Heart left ventricle (tissue), 16 donors: Measurements from ENCODE around the gene TMBIM6. TPM values are rescaled to one million over a fixed set of nuclear protein-coding genes. Genes with fewer than 3 reads are reported as not detected.

Experiments used
- ATAC-seq, 4 donors: fragments of 200-7000 bp; cut with Tn5 transposase; one replicate each; pipeline ENCODE4 v1.9.1; 2020 to 2022; ENCODE audit warnings: moderate library complexity in 4 of 4, mild to moderate bottlenecking in 3 of 4, moderate number of reproducible peaks in 1 of 4
- DNase-seq, 5 donors: peaks; one replicate each; pipeline ENCODE4 v3.0.0-alpha.2; 2020
- H3K27ac ChIP-seq, 12 donors: fragments of 200-600 bp; sonication (generic) in 4 of 12; one replicate each; pipeline versions ENCODE4 v1.5.0 to v1.8.0; 2016 to 2022; ENCODE audit warnings: mild to moderate bottlenecking in 2 of 12
- H3K27me3 ChIP-seq, 9 donors: fragments of 200-600 bp; sonication (generic) in 2 of 9; one replicate each; pipeline versions ENCODE4 v1.5.1 to v1.8.0; 2016 to 2022; ENCODE audit warnings: mild to moderate bottlenecking in 3 of 9
- H3K36me3 ChIP-seq, 9 donors: fragments of 200-600 bp; sonication (generic) in 2 of 9; one replicate each; pipeline versions ENCODE4 v1.5.0 to v1.8.0; 2018 to 2022; ENCODE audit warnings: mild to moderate bottlenecking in 2 of 9
- H3K4me1 ChIP-seq, 12 donors: fragments of 200-600 bp; sonication (generic) in 4 of 12; one replicate each; pipeline versions ENCODE4 v1.5.0 to v1.8.0; 2016 to 2022; ENCODE audit warnings: mild to moderate bottlenecking in 3 of 12
- H3K4me3 ChIP-seq, 12 donors: fragments of 200-600 bp; sonication (generic) in 4 of 12; one replicate each; pipeline versions ENCODE4 v1.5.0 to v1.8.0; 2017 to 2022; ENCODE audit warnings: mild to moderate bottlenecking in 9 of 12, moderate library complexity in 4 of 12
- H3K9me3 ChIP-seq, 12 donors: fragments of 200-600 bp; sonication (generic) in 4 of 12; one replicate each; pipeline versions ENCODE4 v1.5.0 to v1.8.0; 2016 to 2022; ENCODE audit warnings: mild to moderate bottlenecking in 1 of 12
- POLR2A ChIP-seq, 2 donors: fragments of 450-650 bp; IDR thresholded peaks; one replicate each; pipeline ENCODE4 v1.6.1; 2017; ENCODE audit warnings: antibody characterized with exemption in 2 of 2, mild to moderate bottlenecking in 2 of 2, moderate library complexity in 2 of 2
- WGBS, 4 donors: extraction: QIAGEN DNeasy Blood & Tissue Kit in 2 of 4; methylation state at CpG; one replicate each; pipeline versions ENCODE4 v1.1.5 to v1.1.7; 2013 to 2018; 5-methylcytosine and 5-hydroxymethylcytosine counted together
- intact Hi-C, 10 donors: fragments of 100-400 bp; cut with DNase I; formaldehyde crosslinking; loops; one replicate each; pipeline versions ENCODE4 v1.11.1 to v1.14.2; 2022
- polyA plus RNA-seq, 2 donors: library from polyadenylated mRNA; stranded (reverse); fragments of 200-250 nt; gene quantifications; one replicate each; pipeline ENCODE4 v1.2.3, GENCODE V29; 2013
- total RNA-seq, 9 donors: library from RNA; depleted of rRNA in 2 of 9; stranded (reverse); fragments of >200 nt in 2 of 9; fragmentation: NEBNext Ultra II Directional in 3 of 9; extraction: Animal tissue kit (Norgen Biotek cat#: 25700) in 3 of 9; gene quantifications; one replicate each; pipeline versions ENCODE4 v1.1.0 to v1.2.4, GENCODE V29; 2016 to 2023
- TF ChIP-seq, protein P1 (sequence below), 12 donors: fragments of 200-600 bp; sonication (generic) in 4 of 12; IDR thresholded peaks; one replicate each; pipeline versions ENCODE4 v1.5.0 to v1.8.0; 2018 to 2022; ENCODE audit warnings: antibody characterized with exemption in 12 of 12, mild to moderate bottlenecking in 5 of 12
- donor health status: ischemic (EF 13 %, LVEDD 7.1; RV severe dilation, severe dysfunction).
- donor health status: healthy with polysubstance abuse.
- donor health status: DM: no; HTN: yes; CAD: no.
- donor health status: DM: no; HTN: no; CAD: no.
- donor health status: ischemic (EF 25% LVEDD 6.9; RV normal size, moderate dysfunction).
- donor health status: ischemic (EF 25% LVEDD 5.7; RV mildly dilated, moderate dysfunction).
- donor health status: healthy.
- donor health status: DM: yes; HTN: yes; CAD: no.
- donor health status: ischemic (EF 35%, LVEDD 5.7; RV mildly dilated, moderate dysfunction).
- donor health status: nonischemic (EF 11% LVEDD 7.7; RV severe dilation, severe dysfunction).
- donor health status: DM: yes; HTN: yes; CAD: no.
- donor health status: PGD.
- donor health status: ischemic (EF 29% LVEDD 5.4; RV normal size, mild dysfunction).
- donor health status: nonischemic (EF 23%, LVEDD 6.1; RV moderate dilation, normal function).

Gene TMBIM6
- total and polyA plus RNA-seq, 11 donors = 105 to 376 (median 252) TPM

DNA sequence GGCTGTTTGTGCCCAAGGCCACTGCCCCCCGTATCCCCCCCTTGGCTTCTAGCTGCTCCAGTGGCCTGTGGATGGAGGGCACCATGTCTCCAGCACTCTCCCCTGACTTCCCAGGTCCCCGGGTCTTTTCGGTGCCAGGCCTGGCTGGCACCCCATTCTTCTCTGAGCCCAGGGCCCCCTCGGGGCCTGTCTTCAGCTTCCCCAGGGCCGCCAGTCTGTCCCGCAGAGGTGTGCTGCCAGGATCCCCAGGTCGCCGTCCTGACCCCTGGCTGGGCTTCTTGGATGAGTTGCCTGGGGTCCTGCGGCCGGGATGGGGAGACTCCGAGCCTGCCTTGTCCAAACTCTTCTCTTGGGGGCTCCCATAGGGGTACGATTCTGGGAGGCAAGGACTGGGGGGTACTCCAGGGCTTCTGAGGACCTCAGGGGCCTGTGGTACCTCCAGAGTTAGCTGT, 54.3 kb downstream of the TMBIM6 start:
- H3K4me3 ChIP-seq = no peak overlapping the region
- H3K27me3 ChIP-seq = no peaks in the 10 kb centered on the region
- peaks cover 0 to 93% (median 79%) of the 10 kb centered on the region in 9 donors for H3K36me3 ChIP-seq
- H3K27ac ChIP-seq = no peak overlapping the region
- H3K9me3 ChIP-seq = no peaks in the 10 kb centered on the region
- ATAC-seq (no peak), DNase-seq (no peak)
- peaks cover 0 to 9% (median 5%) of the 10 kb centered on the region in 12 donors for H3K4me1 ChIP-seq
- intact Hi-C loops = loop anchor here in 1 of 10 donors (10.0 kb wide), 1 partner anchor 159 kb away; the partner anchor contains the start of gene AQP2
- WGBS, 4 donors = 90 to 97% (median 91%) methylated on average over 3 to 12 of the region's 12 CpGs
- TF ChIP-seq, protein P1, sequence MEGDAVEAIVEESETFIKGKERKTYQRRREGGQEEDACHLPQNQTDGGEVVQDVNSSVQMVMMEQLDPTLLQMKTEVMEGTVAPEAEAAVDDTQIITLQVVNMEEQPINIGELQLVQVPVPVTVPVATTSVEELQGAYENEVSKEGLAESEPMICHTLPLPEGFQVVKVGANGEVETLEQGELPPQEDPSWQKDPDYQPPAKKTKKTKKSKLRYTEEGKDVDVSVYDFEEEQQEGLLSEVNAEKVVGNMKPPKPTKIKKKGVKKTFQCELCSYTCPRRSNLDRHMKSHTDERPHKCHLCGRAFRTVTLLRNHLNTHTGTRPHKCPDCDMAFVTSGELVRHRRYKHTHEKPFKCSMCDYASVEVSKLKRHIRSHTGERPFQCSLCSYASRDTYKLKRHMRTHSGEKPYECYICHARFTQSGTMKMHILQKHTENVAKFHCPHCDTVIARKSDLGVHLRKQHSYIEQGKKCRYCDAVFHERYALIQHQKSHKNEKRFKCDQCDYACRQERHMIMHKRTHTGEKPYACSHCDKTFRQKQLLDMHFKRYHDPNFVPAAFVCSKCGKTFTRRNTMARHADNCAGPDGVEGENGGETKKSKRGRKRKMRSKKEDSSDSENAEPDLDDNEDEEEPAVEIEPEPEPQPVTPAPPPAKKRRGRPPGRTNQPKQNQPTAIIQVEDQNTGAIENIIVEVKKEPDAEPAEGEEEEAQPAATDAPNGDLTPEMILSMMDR (IDR thresholded peaks at IDR 0.05) = no peak
- TF ChIP-seq POLR2A (IDR thresholded peaks at IDR 0.05) = no peak

DNA sequence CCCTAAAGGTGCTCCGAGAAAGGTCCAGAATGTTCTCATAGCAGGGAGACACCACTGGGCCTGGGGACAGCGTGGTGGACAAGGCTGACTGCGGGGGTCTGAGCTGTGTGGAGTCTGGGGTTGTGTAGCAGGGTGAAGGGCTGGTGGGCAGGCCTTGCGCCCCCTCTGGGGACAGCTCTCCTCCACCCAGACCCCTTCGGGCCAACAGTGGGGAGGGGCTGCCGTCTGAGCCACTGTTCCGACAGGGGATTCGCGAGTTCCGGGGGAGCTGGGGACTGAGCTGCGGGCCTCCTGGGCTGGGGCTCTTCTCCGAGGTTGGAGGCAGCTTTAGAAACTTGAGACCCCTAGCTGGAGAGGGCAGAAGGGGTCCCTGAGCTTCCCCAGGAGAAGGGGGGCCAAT, 54.8 kb downstream of the TMBIM6 start:
- H3K36me3 ChIP-seq = peaks cover 0 to 93% (median 78%) of the 10 kb centered on the region in 9 donors
- intact Hi-C loops = loop anchor here in 1 of 10 donors (10.0 kb wide), 1 partner anchor 159 kb away; the partner anchor contains the start of gene AQP2
- ATAC-seq = no peak
- no peak for DNase-seq
- TF ChIP-seq POLR2A (IDR thresholded peaks at IDR 0.05) = no peak
- TF ChIP-seq, protein P1 (IDR thresholded peaks at IDR 0.05) = no peak
- no peak overlapping the region for H3K27ac ChIP-seq
- H3K27me3 ChIP-seq = no peaks in the 10 kb centered on the region
- WGBS, 4 donors = 91 to 95% (median 93%) methylated on average over 8 to 12 of the region's 12 CpGs
- no peaks in the 10 kb centered on the region for H3K9me3 ChIP-seq
- H3K4me3 ChIP-seq = no peak overlapping the region
- peaks cover 0 to 14% (median 9%) of the 10 kb centered on the region in 12 donors for H3K4me1 ChIP-seq

DNA sequence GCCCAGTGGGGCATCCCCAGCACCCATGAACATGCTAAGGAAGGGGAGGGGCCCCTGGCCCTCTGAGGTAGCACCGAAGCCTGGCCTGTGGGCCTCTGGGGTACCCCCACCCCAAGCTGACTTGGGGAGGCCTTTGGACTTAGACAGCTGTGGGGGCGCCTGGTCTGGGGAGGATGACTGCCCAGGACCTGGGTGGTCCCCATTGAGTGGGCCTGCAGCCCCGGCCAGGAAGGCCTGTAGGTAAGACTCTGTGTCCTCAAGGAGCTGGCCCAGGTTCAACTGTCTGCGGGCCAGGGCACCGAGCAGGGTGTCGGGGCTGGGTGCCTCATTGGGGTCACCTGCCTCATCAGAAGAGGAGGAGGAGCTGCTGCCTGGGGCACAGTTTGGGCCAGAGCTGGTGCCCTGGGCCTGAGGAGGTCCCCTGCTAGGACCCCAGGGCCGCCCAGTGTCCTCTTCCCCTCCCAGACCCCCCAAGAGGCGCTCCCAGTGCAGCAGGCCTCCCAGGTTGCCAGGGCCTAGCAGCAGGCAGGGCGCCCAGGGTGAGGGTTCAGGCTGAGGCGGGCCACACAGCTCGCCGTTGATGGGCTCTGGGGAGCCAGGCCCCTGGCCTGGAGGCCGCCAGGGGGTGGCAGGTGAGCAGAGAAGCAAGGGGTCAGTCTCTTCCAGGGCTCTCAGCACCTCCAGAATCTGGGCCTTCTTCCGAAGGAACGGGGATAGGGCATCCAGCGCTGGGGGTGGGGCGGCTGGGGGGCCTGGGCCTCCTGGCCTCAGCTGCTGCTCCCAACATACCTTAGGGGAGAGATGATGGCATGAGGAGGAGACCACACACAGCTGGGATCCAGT, 55.5 kb downstream of the TMBIM6 start:
- H3K27ac ChIP-seq = no peak overlapping the region
- peaks cover 0 to 93% (median 78%) of the 10 kb centered on the region in 9 donors for H3K36me3 ChIP-seq
- TF ChIP-seq, protein P1 (IDR thresholded peaks at IDR 0.05) = no peak
- no peak for TF ChIP-seq POLR2A (IDR thresholded peaks at IDR 0.05)
- H3K9me3 ChIP-seq = no peaks in the 10 kb centered on the region
- no peak for ATAC-seq
- intact Hi-C loops = loop anchor here in 1 of 10 donors (10.0 kb wide), 1 partner anchor 158 kb away; the partner anchor contains the start of gene AQP2
- H3K4me3 ChIP-seq = no peak overlapping the region
- 85 to 96% (median 88%) methylated on average over 7 to 17 of the region's 17 CpGs for WGBS, 4 donors
- DNase-seq = no peak
- peaks cover 0 to 21% (median 13%) of the 10 kb centered on the region in 12 donors for H3K4me1 ChIP-seq
- no peaks in the 10 kb centered on the region for H3K27me3 ChIP-seq

DNA sequence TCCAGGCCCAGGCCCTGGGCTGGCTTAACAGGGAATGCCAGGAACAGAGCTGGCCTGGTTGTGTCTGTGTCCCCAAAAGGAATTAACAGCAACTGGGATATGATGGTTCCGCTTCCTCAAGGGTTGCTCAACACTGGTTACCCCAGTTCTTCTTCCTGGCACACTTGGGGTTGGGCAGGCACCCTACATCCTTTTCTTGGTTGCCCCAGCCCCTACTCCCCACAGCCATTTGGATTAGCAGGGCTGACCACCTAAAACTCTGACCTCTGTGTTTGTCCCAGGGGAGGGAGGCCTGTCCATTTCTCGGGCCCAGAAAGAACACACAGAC, 56.1 kb downstream of the TMBIM6 start:
- H3K4me3 ChIP-seq = no peak overlapping the region
- peaks cover 0 to 22% (median 13%) of the 10 kb centered on the region in 12 donors for H3K4me1 ChIP-seq
- ATAC-seq (no peak), DNase-seq (no peak)
- H3K9me3 ChIP-seq = no peaks in the 10 kb centered on the region
- intact Hi-C loops = loop anchor here in 1 of 10 donors (10.0 kb wide), 1 partner anchor 157 kb away; the partner anchor contains the start of gene AQP2
- H3K36me3 ChIP-seq = peaks cover 0 to 93% (median 78%) of the 10 kb centered on the region in 9 donors
- no peak for TF ChIP-seq POLR2A (IDR thresholded peaks at IDR 0.05)
- TF ChIP-seq, protein P1 (IDR thresholded peaks at IDR 0.05) = no peak
- WGBS, 4 donors = 73 to 83% (median 75%) methylated on average over 2 of the region's 2 CpGs
- H3K27ac ChIP-seq = peak overlapping the region in 1 of 12 donors; percentile 20
- H3K27me3 ChIP-seq = no peaks in the 10 kb centered on the region
